HG02885 (cell line): ENCODE measurements around the gene DRC3.

Experiments used
- ATAC-seq: cut with Tn5 transposase; IDR thresholded peaks from one replicate; pipeline ENCODE4 v1.9.1; 2021; ENCODE audit warnings: mild to moderate bottlenecking; ENCODE audit not compliant: unreplicated experiment, poor library complexity

The DRC3 gene

DNA sequence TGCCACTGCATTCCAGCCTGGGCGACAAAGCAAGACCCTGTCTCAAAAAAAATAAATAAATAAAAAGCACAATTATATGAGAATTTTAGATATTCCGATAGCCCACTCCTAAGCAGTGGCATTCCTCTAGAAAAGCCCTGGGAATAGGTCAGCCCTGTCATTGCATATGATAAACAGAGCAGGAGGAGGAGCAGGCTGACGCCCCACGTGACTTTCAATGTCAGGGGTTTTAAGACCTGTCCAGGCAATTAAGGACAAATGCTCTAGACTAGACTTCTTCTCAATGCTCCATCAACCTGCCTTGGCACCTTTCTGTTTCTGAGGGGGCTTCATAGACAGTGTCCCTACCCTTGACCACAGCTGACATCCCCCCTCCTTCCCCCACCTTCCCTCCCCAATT lies 8.0 kb upstream of the DRC3 start:
- no peak for ATAC-seq

DNA sequence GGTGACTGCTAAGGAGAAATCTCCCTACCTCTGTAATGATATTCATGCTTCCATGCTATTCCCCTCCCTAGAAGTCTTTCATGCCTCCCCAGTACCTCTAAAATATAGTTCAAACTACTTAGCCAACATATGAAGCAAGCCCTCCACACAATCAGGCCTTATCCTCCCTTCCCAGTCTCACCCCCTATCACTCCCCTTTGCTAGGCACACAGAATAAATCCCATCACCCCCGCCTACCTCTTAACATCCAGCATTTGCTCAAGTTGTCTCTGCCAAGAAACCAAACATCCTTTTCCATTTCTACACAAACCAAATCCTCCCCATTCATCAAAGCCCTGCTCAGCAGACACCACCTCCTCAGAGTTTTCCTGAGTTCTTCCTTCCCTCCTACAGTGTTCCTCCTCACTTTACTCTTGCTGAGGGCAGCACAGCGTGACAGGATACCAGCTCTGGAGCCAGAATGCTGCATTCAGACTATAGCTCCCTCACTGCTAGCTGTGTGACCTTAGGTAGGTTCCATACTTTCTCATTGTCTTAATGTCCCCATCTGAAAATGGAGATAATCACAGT lies 7.4 kb upstream of the DRC3 start:
- ATAC-seq, result no peak

DNA sequence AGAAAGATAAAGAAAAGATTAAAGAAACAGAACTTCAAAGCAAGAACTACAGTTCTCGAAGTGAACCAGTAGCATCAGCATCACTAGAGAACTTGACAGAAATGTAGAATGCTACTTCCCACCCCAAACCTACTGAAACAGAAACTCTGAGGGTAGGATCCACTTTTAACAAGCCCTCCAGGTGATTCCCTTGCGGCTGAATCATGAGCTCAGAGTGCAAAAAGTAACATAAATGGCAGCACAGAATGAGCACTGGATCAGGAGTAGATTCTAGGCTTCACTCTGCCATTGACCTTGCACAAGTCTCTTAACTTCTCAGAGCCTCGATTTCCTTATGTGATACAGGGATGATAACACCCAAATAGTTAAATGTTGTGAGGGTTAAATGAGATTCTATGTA lies 6.3 kb upstream of the DRC3 start:
- ATAC-seq, result no peak

DNA sequence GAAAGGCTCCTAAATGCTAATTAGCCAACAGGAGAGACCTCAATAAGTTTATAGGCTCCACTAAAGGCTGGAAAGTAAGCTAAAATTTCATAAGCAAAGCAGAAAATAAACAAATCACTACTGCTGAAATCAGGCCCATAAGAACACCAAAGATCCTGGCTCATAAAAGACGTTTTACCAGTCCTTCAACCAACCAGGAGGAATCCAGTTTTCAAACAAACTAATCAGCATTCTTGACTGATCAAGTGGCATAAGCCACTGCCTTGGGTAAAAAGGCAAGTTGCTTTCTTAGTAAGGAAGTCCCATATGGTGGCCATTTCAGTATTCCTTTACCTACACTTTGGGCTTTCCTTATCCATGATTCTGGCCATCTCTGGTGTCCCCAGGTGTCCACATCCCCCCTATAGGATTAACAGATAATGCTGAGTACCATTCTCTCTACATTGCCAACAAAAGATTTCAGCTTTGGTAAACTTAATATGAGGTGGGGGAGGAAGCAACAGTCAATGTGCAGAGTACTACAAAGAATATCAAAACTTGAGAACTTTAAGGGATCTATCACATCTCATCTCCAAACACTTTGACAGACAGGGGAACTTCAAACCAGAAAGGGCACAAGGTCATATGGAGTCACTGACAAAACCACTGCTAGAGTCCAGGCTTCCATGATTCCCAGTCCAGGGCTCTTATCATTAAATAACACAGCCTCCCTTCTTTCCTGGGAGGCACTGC lies 1.8 kb upstream of the DRC3 start:
- no peak for ATAC-seq

DNA sequence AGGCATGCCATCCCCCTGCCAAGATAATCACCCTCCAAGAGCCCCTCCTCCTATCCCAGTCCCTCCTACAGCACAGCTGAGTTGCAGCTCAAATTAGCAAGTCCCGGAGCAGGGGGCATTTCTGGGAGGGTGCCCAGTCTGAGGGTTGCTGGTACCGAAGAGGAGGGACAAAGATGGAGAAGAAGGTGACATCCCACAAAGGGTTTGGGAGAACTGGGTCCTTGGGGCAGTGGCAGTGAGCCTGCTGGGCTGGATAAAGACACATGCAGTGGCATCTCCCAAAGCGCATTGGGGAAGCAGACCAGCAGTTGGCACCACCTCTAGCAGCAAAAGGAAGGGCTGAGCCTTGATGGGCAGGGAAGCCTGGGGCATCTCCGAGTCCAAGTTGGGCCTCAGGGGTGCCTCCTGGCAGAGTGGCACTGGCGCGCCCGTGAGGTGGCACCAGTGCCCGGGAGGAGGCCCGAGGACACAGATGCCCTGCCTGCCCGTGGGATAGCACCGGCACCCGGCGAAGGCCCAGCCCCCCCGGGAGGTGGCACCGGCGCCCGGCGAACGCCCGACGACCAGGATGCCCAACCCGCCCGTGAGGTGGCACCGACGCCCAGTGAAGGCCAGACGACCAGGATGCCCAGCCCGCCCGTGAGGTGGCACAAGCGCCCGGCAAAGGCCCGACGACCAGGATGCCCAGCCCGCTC lies 1.1 kb upstream of the DRC3 start:
- ATAC-seq, result no peak

DNA sequence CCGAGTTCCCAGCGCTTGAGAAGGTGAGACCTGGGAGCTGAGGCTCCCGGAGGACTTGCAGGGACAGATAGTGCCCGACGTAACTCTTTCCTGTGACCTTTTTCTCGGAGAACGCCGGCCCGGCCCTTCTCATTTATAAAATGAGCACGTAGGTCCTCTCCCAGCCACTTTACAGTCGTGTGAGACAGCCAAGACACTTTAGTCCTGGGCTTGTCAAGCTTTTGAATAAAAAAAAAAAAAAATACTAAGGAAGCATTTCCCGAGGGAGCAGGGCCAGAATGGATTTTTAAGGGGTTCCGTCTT lies 241 bp downstream of the DRC3 start:
- no peak for ATAC-seq

DNA sequence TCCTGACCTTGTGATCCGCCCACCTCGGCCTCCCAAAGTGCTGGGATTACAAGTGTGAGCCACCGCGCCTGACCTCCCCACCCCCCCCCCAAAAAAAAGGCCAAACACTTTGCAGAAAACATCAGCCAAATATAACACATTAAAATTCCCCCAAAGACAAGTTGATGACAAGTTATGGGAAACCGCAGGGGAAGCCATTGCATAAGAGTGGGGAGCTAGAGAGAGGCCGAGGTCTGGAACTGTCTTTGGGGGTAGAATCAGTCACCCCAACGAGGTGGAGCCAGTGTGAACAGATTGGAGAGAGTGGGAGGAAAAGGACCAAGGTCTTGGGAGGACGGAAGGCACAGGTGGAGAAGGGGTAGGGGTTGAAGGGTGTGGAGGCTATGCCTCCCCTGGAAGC lies 2.8 kb downstream of the DRC3 start:
- ATAC-seq, result no peak

DNA sequence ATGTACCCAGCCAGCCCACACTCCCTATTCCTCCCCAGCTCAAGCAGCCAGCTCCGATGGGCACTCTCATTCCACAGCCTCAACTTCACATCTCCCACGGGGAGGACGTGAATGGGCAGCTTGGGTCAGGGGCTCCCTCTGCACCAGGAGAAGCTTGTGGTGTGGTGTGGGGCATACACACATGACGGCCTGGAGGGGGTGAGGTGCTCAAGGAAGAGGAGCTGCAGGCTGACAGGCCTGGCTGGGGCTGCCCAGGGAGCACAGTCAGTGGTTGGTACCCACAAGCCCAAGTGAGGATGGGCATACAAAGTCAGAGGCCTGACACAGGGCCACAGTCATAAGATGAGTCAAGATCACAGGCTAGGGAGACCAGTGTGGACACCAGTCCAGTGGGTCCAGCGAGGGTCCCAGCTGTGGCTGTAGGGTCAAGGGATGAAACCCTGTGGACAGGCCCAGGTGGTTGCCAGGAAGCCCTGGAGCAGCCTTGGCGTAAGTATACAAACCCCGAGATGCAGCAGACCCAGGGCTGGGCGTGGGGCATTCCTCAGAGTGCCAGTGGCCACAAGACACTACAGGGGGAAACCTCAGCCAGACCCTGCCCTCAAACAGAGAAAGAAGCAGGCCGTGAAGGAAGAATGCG lies 4.4 kb downstream of the DRC3 start:
- no peak for ATAC-seq

DNA sequence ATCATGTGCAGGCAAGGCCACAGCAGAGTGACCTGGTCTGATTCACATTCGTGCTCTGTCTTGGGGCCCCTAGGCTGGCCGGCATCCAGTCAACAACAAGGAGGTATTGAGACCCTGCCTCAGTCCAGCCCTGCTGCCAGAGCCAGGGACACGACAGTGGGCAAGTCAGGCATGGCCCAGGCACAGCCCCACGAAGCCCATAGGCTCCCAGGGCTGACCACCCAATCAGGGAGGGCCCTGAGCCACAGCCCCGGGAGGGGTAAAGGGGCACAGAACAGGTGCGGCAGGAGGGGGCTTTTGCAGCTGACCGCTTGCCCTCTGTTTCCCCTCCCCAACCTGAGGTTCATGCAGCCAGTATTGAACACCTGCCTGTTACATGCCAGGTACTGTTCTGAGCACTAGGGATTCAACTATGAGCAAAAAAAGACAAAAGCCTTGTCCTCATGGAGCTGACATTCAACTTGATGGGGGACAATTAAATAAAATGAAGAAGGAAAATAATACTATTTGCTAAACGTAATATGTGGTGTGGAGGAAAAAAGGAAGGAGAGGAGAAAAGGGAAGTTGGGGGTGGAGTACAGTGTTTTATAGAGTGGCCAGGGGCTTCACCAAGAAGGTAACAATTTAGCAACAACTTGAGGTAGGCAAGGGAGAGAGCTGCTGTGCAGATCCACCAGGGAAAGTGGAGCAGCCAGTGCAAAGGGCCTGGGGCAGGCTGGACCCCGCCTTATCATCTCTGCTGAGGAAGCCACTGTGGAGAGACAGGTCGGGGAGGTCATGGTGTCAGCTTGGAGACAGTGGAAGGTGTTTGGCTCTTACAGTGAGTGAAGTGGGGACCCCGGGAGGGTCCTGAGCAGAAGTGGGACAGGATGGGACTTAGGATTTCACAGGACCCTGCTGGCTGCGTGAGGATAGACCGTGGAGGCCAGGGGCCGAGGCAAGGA lies 6.1 kb downstream of the DRC3 start:
- no peak for ATAC-seq

DNA sequence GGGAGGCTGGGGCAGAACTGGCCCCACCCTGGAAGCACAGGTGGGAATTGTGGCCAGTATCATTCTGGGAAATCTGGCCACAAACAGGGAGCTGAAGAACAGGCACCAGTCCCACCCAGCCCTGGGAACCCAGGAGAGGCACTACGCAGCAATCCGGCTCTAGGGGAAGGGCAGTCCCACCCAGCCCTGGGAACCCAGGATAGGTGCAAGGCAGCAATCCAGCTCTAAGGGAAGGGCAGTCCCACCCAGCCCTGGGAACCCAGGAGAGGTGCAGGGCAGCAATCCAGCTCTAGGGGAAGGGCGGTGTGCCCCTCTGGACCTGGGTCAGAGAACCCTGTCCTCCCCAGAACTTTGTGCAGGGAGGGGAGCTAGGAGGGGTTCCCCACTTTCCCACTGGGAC lies 7.1 kb downstream of the DRC3 start:
- ATAC-seq, result no peak

DNA sequence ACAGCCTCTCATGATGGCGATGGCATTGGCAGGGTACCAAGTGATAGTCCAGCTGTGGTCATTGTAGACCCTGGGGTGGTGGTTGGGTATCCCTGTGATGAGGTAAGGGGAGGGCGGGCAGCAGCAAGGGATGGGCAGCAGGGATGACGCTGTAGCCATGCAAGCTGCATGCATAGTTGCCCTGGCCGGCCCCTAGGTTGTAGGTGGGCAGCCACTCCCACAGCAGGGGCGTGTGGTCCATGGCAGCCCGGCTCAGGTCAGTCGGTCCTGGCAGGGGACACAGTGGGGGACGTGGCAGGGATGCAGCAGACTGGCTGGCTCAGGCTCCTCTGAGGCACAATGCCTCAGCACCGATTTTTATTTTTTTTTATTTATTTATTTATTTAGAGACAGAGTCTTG lies 8.7 kb downstream of the DRC3 start:
- ATAC-seq, result no peak

DNA sequence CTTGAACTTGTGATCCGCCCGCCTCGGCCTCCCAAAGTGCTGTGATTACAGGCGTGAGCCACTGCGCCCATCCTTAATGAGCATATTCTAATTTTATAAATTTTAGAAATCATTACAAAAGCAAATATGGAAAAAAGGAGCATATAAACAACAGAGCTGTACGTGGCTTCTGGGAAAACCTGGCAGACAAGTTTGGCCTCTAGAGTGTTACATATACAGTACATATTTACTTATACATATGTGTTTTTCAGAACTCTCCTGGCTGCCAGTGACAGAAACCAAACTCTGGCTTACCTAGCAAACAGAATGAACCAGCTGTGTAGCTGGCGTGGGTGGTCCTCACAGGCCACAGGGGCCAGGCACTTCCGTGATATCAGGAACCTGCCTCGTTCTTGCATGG lies 10.1 kb downstream of the DRC3 start:
- ATAC-seq, result no peak

DNA sequence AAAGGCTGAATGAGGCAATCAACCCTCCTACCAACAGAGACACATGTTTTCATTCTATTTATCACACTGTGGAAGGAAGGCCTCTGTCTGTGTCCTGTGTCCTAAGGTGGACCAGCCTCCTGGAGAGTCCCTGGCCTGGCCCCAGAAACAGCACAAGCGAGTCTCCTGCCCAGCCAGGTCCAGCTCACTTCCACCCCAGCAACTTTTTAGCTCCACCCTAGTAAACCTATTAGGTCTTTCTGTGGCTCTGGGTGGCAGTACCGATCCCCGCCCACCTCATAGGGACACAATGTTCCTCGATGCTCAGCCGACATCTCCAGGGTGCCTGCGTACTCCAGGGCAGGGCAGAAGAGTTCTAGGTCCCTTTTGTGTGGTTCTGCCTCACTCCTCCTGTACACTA lies 10.7 kb downstream of the DRC3 start:
- ATAC-seq, result no peak

DNA sequence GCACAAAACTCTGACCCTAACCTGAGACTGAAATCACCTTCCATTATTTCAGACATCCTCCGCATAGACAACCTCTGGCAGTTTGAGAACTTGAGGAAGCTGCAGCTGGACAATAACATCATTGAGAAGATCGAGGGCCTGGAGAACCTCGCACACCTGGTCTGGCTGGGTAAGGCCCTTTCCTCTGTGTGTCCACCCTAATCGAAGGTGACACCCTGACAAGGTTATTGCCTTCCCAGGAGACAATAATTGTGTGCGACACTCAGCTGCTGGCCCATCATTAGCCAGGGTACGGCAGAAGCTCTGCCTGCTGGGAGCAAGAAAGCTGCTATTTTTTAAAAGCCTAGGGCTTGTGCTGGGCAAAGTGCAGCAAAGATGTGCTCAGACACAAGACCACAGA lies 11.1 kb downstream of the DRC3 start:
- ATAC-seq, result no peak

DNA sequence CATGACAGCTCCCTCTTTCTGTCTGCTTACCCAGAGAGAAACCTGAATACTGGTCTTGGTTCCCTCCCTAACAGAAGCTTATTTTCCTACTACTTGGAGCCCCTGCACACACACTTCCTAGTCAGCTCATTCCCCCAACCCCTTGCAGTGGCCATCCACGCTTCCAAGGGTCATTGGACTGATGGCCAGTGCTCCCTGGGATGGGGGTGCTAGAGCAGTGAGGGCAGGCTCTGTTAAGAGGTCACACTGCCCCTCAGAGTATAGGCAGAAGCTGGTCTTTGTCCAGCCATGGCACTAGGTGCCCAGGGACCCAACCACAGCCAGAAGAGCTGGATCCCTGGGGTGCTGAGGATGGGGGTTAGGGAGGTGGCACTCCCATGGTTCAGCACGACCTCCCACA lies 12.5 kb downstream of the DRC3 start:
- ATAC-seq, result no peak

DNA sequence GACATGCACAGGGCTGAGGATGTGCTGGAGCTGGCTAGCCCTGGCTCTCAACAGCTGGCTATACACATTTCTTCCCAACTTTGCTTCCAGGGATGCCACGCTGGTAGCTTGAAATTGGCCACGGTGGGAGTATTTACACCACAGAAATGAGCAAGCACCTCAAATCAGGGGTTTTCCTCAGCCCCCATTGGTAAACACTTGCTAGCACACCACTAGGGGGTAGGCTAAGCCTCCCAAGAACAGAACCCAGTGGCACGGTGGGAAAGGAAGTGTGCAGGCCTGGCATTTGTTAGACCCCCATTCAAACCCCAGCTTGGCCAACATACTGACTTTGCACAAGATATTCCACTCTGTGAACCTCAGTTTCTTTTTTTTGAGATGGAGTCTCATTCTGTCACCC lies 12.9 kb downstream of the DRC3 start:
- ATAC-seq, result no peak

DNA sequence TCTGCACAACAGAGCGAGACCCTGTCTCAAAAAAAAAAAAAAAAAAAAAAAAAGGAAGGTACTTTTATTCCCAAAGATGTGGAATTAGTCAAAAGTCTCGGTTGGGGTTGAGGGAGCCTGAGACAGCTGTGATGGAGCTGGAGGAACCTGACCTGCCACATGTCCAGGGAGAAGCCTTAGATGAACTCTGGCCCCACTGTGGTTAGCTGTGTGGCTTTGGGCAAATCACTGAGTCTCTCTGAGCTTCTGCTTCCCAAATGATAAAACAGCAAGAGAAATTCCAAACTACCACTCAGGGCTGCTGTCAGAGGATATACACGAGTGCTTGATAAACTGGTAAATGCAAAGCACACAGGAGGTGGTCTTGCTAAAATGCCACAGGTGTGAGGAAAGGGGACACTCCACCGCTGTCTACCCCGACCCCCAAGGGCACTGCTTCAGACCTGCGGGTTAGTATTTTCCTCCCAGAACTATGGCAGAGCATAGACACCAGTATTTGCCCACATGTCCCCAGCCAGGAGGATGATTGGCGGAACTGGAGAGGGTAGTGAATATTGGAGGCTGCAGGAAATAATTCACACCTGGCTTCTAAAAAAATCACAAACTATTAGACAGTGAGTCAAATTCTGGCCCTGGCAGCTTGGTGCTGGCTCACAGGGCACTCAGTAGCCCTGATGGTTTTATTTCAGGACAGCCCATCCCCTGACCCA lies 14.7 kb downstream of the DRC3 start:
- ATAC-seq, result no peak

DNA sequence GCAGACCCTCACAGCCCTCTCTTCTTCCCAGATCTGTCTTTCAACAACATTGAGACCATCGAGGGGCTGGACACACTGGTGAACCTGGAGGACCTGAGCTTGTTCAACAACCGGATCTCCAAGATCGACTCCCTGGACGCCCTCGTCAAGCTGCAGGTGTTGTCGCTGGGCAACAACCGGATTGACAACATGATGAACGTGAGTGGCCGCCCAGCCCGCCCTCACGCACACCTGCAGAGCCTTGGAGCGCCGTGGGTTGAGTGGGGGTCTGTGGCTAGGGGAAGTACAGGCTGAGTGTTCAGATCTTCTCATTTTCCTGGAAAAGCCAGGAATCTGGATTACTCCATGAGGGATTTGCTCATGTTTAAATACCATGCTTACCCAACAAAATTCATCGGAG lies 15.2 kb downstream of the DRC3 start:
- ATAC-seq, result no peak

DNA sequence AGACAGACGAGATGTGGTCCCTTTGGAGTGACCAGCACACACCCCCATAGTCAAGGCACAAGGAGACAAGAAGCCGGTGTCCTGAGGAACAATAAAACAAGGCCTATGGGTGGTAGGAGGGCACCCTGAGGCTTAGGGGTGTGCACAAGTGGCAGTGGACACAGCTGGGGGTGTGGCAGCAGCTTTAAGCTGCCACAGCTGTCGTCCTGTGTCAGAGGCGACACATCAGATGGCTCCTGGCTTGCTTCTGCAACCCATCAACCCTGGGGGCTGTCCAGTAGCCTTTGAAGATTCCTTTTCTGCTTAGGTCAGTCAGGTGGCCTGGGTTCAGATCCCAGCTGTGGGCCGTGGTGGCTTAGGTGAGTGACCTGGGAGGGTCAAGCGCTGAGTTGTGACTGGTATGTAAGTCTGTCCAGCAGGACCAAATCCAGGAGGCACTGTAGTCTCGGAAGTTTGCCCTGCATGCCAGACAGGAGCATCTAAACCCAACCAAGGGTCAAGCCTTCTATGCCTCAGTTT lies 15.8 kb downstream of the DRC3 start:
- no peak for ATAC-seq

DNA sequence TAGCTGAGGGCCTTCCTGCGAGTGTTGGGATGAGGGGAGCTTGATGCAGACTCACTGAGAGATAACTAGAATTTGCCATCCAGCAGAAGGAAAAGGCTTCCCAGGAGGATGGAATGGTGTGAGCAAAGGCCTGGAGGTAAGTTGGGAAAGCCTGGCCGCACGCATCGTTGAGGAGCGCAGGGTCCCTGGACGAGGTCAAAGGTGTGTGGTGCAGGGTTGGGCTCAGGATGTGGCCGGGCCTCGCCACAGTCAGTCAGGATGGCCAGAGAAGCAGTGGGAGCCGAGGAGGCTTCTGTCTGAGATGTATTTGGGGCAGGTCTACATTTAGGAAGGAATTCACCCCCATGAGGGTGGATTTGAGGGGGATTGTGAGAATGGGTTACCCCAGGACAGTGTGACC lies 16.4 kb downstream of the DRC3 start:
- ATAC-seq, result no peak
